ENCODE results near the gene MXD1.

MXD1 gene

DNA sequence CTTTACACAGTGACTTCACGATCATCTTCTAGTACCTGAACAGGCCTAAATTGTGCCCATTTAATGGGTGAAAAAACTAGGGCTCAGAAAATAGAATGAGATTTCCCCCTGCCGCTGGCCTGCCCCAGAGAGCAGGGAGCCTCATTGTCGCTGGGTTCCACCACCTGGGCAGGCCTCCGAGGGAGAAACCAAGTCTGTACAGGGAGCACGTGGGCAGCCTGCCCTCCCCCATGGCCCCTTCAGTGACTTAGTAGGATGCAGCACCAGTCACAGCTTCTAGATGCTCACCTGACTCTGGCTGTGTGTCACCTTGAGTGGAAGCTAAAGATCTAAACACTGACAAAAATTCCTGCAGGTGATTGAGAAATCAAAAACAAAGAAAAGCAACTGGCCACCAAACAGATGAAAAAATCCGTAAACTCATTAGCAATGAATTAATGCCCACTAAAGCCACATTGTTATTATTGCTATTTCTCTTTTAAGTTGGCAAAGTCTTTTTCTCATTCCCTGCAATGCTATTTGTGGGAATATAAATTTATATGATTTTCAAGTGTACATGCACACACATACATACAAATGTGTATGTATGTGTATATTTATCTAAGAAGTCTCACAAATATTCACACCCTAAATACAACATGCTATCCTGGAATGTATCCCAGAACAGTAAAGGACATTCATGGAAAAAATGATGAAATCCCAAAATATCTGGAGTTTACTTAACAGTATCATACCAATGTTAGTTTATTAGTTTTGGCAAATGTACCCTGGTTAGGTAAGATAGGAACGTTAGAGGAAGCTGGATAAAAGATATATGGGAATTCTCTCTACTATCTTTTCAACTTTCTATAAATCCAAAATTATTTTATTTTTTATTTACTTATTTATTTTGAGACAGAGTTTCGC, 65.2 kb downstream of the MXD1 start:
- DNase-seq, result no peak

DNA sequence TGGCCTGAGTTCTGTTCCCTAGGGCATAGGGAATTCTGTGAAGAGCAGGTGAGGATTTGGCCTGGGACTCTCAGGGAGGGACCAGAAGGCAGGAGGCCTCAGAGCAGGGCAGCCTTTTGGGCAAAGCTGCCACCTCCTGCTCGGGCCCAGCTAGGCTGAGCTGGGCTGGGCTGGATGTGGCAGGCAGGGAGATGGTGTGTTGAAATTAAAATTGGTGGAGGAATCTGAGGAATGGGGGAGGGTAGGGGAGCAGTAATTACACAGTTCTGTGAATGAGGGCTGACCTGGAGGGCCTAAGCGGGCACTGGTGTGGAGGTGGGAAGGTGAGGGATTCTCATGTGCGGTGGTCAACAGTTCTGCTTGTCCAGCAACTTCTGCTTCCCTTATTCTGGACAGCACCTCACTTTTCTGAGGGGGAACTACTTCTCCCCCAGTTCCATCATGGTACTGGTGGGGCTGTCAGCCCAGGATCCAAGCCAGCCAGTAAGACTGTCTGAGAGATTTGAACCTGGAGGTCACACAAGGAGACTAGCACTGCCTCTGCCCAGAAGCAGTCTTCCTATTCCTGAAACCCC, 68.6 kb downstream of the MXD1 start:
- DNase-seq, result no peak

DNA sequence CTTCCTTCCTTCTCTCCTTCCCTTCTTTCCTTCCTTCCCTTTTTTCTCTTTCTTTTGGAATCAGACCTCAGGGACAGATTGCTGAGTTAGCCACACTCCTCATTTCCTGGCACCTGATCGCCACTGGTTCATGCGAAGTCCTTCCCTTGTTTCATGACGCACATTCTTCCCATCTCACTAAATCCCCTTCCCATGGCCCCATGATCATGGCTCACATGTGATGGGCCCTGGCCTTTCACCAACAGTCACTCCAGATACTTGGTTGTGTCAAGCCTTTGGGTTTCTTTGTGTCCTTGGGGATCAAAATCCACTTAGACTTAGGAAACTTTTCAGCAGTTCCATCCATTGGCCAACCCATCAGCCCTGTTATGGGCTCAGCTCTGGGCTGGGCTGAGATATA, 70.3 kb downstream of the MXD1 start:
- DNase-seq, result no peak

DNA sequence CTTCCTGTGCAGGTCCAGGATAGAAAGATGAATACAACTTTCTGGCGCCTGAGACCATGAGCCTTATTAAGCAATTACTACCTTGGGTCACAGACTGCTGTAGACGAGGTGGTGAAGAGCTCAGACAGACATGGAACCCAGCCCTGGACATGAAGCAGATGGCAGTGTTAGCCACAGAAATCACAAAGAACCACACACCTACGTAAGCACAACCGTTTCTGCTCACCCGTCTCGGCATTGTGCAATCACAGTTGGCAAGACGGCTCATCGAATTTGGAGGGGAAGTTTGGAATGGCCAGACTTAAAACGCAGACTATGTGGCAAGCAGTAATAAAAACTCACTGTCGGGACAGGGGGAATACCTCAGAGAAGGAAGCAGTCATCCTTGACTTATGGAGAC, 70.8 kb downstream of the MXD1 start:
- no peak for DNase-seq

DNA sequence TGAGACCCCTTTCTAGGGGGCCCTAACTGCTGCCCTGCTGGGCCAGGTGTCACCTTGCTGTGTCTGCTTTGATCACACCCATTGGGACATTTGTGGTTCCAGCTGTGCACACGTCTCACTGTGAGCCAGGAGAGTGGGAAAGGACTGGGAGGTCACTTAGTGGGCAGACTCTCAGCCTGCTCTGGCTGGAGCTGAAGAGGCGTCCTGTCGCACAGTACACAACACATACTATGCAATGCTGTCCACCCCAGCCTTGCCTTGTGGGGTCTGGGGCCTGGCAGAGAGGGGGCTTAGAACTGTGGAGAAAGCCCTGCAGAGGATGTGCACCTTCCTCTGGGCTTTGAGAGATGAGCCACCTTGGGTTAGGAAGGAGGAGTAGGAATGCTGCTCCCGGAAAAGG, 71.8 kb downstream of the MXD1 start:
- no peak for DNase-seq

DNA sequence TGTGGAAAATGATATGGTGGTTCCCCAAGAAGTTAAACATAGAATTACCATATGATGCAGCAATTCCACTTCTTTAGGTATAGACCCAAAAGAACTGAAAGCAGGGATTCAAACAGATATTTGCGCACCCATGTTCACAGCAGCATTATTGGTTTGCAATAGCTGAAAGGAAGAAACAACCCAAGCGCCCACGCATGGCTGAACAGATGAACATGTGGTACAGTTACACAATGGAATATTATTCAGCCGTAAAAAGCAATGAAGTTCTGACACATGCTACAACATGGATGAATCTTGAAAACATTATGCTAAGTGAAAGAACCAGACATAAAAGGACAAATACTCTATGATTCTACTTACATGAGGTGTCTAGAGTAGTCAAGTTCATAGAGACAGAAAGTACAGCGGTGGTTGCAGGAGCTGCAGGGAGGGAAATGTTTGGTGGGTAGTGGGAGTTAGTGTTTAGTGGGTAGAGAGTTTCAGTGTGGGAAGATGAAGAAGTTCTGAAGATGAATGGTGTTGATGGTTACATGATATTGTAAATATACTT, 73.3 kb downstream of the MXD1 start:
- DNase-seq, result no peak

DNA sequence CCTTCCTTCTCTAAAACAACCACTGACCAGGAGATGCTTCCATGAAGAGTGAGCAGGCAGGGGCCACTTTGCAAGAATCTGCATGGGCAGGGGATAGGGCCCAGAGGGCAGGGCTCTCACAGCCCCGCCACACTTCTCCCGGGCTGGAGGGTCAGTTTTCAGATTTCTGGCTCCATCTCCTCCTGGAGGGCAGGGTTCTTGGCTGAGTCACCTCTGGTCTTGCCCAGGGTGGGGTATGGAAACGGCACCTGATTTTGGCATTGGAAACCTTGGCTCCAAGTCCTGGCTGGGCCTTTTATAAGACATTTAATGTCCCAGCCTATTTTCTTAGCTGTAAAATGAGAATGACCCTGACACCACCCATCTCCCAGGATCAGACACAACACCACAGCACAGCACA, 74.1 kb downstream of the MXD1 start:
- DNase-seq, result no peak

DNA sequence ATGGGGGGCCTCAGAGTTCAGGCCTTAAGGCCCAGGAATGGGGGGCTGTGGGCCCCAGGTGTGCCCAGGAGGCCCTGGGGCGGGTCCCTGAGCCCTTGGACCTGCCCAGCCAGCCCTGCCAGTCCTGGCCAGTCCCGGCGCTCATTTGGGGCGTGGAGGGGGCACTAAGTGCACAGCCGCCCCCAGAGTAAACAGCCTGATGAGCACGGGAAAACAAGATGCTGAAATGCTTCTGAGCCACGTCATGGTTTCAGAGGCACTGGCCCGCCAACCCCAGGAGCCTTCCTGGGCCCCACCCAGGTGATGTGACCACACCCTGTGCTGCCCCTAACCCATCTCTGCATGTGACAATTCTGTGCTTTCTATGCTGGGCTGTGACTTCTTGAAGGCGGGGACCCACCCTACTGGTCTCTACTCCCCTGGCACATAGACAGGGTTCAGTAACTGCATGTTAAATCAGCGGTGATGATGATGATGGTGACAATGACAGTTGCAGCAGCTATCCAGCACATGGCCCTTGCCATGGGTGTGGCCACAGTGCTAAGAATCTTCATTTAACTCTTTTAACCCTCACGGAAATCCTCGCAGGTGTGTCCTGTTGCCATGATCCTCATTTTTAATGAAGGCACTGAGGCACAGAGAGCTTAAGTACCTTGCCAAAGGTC, 74.7 kb downstream of the MXD1 start:
- DNase-seq, result no peak

All from right forelimb (tissue), 1 donor.